Progenitor cell of endocrine pancreas (in vitro differentiated cells): ENCODE results near the gene DMPK. TPM values are rescaled to one million over a fixed set of nuclear protein-coding genes. Genes with fewer than 3 reads are reported as not detected.
A peak's percentile ranks its signal among the peaks of the same experiment; 100 is the strongest.
"Not testable (repeated sequence)": the region's sequence is repeated elsewhere in the genome, so short reads cannot be mapped to it uniquely, and the experiment has no call there.

Source experiments
- DNase-seq: peaks from one replicate; pipeline ENCODE4 v3.0.0; 2021; ENCODE audit warnings: low spot score; ENCODE audit not compliant: unreplicated experiment
- H3K27ac Mint-ChIP-seq: 2 replicates; pipeline ENCODE4 v1.8.0; 2021; ENCODE audit warnings: mild to moderate bottlenecking, moderate library complexity, mixed read lengths
- H3K27me3 Mint-ChIP-seq: 2 replicates; pipeline ENCODE4 v1.8.0; 2021; ENCODE audit warnings: mixed read lengths
- H3K36me3 Mint-ChIP-seq: 2 replicates; pipeline ENCODE4 v1.8.0; 2022; ENCODE audit warnings: mixed read lengths; ENCODE audit not compliant: insufficient read depth
- H3K4me1 Mint-ChIP-seq: 2 replicates; pipeline ENCODE4 v1.8.0; 2021; ENCODE audit warnings: low read depth, mixed read lengths
- H3K4me3 Mint-ChIP-seq: 2 replicates; pipeline ENCODE4 v1.8.0; 2021; ENCODE audit warnings: low read depth, mild to moderate bottlenecking, moderate library complexity, mixed read lengths
- H3K9me3 Mint-ChIP-seq: 2 replicates; pipeline ENCODE4 v1.8.0; 2021; ENCODE audit warnings: low read depth, mixed read lengths
- total RNA-seq: library from RNA; stranded (reverse); gene quantifications from 2 replicates; pipeline ENCODE4 v1.2.1, GENCODE V29; 2021
- TF ChIP-seq, protein P1 (sequence below): fragments of 200-600 bp; sonication (generic); IDR thresholded peaks from one replicate; pipeline ENCODE4 v1.5.0; 2021; ENCODE audit warnings: antibody characterized with exemption, mild to moderate bottlenecking; ENCODE audit not compliant: unreplicated experiment

Gene DMPK
- total RNA-seq, 1 donor from 2014 or later: 122 TPM

DNA sequence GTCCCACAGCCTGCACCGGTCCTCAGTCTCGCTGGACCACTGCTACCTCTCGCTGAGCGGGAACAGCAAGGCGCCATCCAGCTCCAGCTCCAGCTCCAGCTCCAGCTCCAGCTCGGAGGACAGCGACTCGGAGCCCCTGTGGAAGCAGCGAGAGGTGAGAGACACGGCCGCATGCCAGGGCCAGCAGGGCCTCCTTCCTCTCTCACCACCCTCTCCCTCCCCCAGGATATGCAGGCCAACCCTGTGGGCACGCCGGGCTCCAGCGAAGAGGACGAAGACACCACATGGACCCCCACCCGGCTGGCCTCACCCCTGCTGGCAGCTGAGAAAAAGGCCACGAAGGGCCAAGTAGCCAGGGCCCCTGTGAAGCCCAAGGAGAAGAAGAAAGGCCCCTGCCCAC, 20.6 kb downstream of the DMPK start:
- TF ChIP-seq, protein P1, sequence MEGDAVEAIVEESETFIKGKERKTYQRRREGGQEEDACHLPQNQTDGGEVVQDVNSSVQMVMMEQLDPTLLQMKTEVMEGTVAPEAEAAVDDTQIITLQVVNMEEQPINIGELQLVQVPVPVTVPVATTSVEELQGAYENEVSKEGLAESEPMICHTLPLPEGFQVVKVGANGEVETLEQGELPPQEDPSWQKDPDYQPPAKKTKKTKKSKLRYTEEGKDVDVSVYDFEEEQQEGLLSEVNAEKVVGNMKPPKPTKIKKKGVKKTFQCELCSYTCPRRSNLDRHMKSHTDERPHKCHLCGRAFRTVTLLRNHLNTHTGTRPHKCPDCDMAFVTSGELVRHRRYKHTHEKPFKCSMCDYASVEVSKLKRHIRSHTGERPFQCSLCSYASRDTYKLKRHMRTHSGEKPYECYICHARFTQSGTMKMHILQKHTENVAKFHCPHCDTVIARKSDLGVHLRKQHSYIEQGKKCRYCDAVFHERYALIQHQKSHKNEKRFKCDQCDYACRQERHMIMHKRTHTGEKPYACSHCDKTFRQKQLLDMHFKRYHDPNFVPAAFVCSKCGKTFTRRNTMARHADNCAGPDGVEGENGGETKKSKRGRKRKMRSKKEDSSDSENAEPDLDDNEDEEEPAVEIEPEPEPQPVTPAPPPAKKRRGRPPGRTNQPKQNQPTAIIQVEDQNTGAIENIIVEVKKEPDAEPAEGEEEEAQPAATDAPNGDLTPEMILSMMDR: no peak
- DNase-seq: no peak
- Mint-ChIP-seq H3K27me3 (peaks cover 8% of the 10 kb centered on the region), H3K9me3 (no peaks in the 10 kb centered on the region), H3K4me1 (peaks cover 18% of the 10 kb centered on the region), H3K27ac (no peak overlapping the region), H3K4me3 (no peak overlapping the region), H3K36me3 (no peaks in the 10 kb centered on the region)

DNA sequence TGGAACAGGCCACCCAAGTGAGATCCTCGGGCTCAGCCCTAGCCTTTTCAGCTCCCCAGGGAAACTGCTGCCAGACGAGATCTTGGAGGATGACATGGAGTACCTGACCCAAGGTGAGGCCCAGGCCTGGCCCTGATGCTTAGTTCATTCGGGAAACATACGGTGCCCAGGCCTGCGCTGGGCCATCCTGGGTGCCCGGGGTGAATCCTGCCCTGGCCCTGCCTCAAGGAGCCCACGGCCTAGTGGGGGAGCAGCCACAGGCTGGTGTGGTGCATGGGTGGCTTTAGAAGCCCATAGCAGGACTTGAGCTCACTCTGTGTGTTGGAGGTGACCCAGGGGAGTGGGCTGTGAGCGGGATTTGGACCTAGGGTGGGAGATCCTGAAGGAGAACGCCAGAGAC, 23.4 kb downstream of the DMPK start:
- no peak overlapping the region for H3K27ac Mint-ChIP-seq
- no peak overlapping the region for H3K4me3 Mint-ChIP-seq
- no peak for DNase-seq
- peaks cover 11% of the 10 kb centered on the region for H3K4me1 Mint-ChIP-seq
- TF ChIP-seq, protein P1: no peak
- H3K36me3 Mint-ChIP-seq: no peaks in the 10 kb centered on the region
- H3K27me3 Mint-ChIP-seq: peaks cover 8% of the 10 kb centered on the region
- H3K9me3 Mint-ChIP-seq: no peaks in the 10 kb centered on the region

DNA sequence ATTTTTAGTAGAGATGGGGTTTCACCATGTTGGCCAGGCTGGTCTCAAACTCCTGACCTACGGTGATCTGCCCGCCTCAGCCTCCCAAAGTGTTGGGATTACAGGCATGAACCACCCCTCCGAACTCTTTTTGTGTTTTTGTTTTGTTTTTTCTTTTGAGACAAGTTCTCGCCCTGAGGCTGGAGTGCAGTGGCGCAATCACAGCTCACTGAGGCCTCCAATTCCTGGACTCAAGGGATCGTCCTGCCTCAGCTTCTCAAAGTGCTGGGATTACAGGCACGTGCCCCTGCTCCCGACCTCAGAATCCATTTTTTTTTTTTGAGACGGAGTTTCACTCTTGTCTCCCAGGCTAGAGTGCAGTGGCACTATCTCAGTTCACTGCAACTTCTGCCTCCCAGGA, 24.6 kb downstream of the DMPK start:
- Mint-ChIP-seq H3K27ac (peak overlapping the region; percentile 82), H3K27me3 (peaks cover 8% of the 10 kb centered on the region), H3K36me3 (no peaks in the 10 kb centered on the region), H3K9me3 (no peaks in the 10 kb centered on the region), H3K4me1 (peaks cover 11% of the 10 kb centered on the region), H3K4me3 (no peak overlapping the region)
- DNase-seq: no peak
- TF ChIP-seq, protein P1: no peak

DNA sequence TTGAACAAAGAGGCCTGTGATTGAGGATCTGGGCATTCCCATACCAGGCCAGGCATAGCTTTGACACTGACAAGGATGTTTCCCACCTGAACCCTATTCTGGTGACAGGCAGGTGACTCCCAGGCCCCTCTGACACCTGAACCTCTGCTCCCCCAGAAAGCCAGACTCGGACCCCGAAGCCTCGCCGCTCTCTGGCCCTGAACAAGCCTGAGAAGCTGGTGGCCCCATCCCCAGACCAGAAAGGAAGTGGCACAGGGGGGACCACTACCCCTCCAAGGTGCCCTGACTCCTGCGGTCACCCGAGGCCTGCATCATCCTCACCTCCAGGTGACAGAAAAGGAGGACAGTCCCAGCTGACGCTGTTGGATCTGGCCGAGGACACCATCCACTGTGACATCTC, 28.0 kb downstream of the DMPK start:
- DNase-seq: no peak
- Mint-ChIP-seq H3K36me3 (no peaks in the 10 kb centered on the region), H3K27me3 (peaks cover under 1% of the 10 kb centered on the region), H3K4me3 (no peak overlapping the region), H3K4me1 (peaks cover 11% of the 10 kb centered on the region), H3K27ac (no peak overlapping the region), H3K9me3 (no peaks in the 10 kb centered on the region)
- TF ChIP-seq, protein P1: no peak

DNA sequence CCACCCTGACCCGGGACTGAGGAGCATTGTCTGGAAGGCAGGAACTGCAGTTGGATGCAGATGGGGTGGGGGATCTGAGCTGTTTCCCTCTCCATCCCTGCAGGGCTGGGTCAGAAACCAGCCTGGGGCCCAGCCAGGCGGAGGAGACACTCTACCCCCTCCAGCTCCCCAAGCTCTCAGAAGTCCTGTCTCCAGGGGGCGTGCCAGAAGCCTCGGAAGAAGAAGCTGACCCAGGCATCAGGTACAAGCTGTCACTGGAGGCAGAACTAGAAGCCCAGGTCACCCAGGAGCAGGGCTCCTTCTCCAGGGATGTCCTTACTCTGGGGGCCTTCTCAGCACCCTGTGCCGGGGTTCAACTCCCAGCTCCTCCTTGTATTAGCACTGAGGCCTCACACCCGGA, 28.7 kb downstream of the DMPK start:
- Mint-ChIP-seq H3K36me3 (no peaks in the 10 kb centered on the region), H3K27me3 (no peaks in the 10 kb centered on the region), H3K27ac (no peak overlapping the region), H3K4me3 (no peak overlapping the region), H3K9me3 (no peaks in the 10 kb centered on the region), H3K4me1 (peaks cover 11% of the 10 kb centered on the region)
- DNase-seq: no peak
- TF ChIP-seq, protein P1: no peak

DNA sequence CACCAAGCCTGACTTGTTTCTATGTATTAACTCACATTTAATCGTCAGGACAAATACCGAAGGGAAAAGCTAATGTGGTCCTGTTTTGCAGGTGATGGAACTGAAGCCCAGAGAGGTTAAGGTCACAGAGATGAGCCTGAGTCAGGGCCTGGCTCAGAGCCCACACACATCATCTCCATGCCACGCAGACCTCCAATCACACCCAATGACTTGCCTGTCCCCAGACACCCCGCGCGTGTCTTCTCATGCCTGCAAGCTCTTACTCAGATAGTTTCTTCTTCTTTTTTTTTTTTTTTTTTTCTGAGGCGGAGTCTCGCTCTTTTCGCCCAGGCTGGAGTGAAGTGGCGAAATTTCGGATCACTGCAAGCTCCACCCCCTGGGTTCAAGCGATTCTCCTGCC, 29.7 kb downstream of the DMPK start:
- no peak overlapping the region for H3K27ac Mint-ChIP-seq
- no peaks in the 10 kb centered on the region for H3K36me3 Mint-ChIP-seq
- peaks cover 9% of the 10 kb centered on the region for H3K4me1 Mint-ChIP-seq
- H3K9me3 Mint-ChIP-seq: no peaks in the 10 kb centered on the region
- no peak overlapping the region for H3K4me3 Mint-ChIP-seq
- TF ChIP-seq, protein P1: no peak
- DNase-seq: no peak
- peaks cover under 1% of the 10 kb centered on the region for H3K27me3 Mint-ChIP-seq

DNA sequence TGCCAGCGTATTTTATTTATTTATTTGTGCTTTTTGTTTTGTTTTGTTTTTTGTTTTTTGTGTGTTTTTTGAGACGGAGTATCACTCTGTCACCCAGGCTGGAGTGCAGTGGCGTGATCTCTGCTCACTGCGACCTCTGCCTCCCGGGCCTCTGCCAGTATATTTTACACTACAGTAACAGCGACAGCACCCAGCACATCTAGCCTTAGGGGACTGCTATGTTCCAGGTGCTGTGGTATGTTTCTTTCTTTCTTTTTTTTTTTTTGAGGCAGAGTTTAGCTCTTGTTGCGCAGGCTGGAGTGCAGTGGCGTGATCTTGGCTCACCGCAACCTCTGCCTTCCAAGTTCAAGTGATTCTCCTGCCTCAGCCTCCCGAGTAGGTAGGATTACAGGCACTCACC, 30.8 kb downstream of the DMPK start:
- H3K27ac Mint-ChIP-seq, H3K4me1 Mint-ChIP-seq, H3K27me3 Mint-ChIP-seq, H3K36me3 Mint-ChIP-seq, DNase-seq, H3K4me3 Mint-ChIP-seq, H3K9me3 Mint-ChIP-seq: not testable (repeated sequence)
